ENCODE measurements around the gene NUS1.

GRCh38 chr6:117668736-117669135 is 6.5 kb upstream of the NUS1 start:
- TF ChIP-seq, protein P1, sequence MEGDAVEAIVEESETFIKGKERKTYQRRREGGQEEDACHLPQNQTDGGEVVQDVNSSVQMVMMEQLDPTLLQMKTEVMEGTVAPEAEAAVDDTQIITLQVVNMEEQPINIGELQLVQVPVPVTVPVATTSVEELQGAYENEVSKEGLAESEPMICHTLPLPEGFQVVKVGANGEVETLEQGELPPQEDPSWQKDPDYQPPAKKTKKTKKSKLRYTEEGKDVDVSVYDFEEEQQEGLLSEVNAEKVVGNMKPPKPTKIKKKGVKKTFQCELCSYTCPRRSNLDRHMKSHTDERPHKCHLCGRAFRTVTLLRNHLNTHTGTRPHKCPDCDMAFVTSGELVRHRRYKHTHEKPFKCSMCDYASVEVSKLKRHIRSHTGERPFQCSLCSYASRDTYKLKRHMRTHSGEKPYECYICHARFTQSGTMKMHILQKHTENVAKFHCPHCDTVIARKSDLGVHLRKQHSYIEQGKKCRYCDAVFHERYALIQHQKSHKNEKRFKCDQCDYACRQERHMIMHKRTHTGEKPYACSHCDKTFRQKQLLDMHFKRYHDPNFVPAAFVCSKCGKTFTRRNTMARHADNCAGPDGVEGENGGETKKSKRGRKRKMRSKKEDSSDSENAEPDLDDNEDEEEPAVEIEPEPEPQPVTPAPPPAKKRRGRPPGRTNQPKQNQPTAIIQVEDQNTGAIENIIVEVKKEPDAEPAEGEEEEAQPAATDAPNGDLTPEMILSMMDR (IDR thresholded peaks at IDR 0.05), result no peak
- TF ChIP-seq POLR2A (IDR thresholded peaks at IDR 0.05), result no peak
